Vagina (tissue), 2 donors: ENCODE results near the gene TSPAN4.

Source experiments
- CTCF ChIP-seq, 3 experiments: fragments of 450-650 bp in 2 of 3; fragments of 200-600 bp in 1 of 3; sonication (generic) in 1 of 3; IDR thresholded peaks; one replicate each; pipeline ENCODE4 v1.5.1; 2017 to 2019; ENCODE audit warnings: antibody characterized with exemption in 3 of 3, mild to moderate bottlenecking in 2 of 3, moderate library complexity in 2 of 3
- POLR2AphosphoS5 ChIP-seq, 2 donors: sonication (generic); formaldehyde crosslinking; IDR thresholded peaks; one replicate each; pipeline ENCODE4 v1.9.0; 2017; ENCODE audit warnings: antibody characterized with exemption in 2 of 2, mild to moderate bottlenecking in 2 of 2, low read depth in 1 of 2; ENCODE audit not compliant: insufficient read depth in 1 of 2

GRCh38 chr11:795634-796564 is 46.8 kb upstream of the TSPAN4 start:
- TF ChIP-seq POLR2AphosphoS5 (IDR thresholded peaks at IDR 0.05; ENCODE audit: insufficient read depth in 1 of 2, low read depth in 1 of 2) (peak in 1 of 2 donors; percentile 41), CTCF (IDR thresholded peaks at IDR 0.05) (no peak)
